Epithelial cell of umbilical artery (primary cell): ENCODE measurements around the gene KRT76. TPM values are rescaled to one million over a fixed set of nuclear protein-coding genes. Genes with fewer than 3 reads are reported as not detected.

Source experiments
- total RNA-seq: library from RNA; depleted of rRNA; stranded (reverse); fragments of >200 nt; gene quantifications from 2 replicates; pipeline ENCODE4 v1.2.3, GENCODE V29; 2014

The KRT76 gene
- not detected in 2 replicates for total RNA-seq

DNA sequence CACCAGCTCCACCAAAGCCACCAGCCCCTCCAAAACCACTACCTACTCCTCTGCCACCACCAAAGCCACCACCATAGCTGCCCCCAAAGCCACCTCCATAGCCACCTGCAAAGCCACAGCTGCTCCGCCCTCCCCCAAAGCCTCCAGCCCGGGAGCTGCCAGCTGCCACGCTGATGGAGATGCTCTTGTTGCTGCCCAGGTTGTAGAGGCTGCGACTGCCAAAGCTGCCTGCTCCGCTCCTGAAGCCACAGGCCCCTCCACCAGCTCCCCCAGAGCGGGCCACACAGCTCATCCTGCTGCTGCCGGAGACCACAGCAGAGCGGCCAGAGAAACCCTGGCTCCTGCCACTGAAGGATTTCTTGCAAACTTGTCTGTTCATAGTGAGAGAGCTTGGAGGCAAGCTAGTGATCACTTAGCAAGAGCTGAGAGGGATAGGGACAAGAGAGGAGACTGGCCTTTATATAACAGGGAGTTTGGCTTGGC, at the start of gene KRT76:
KRT76 (minus strand) TSS at position 433 of the 483 bp plus-strand sequence; CDS start at position 379, 54 bp downstream.

DNA sequence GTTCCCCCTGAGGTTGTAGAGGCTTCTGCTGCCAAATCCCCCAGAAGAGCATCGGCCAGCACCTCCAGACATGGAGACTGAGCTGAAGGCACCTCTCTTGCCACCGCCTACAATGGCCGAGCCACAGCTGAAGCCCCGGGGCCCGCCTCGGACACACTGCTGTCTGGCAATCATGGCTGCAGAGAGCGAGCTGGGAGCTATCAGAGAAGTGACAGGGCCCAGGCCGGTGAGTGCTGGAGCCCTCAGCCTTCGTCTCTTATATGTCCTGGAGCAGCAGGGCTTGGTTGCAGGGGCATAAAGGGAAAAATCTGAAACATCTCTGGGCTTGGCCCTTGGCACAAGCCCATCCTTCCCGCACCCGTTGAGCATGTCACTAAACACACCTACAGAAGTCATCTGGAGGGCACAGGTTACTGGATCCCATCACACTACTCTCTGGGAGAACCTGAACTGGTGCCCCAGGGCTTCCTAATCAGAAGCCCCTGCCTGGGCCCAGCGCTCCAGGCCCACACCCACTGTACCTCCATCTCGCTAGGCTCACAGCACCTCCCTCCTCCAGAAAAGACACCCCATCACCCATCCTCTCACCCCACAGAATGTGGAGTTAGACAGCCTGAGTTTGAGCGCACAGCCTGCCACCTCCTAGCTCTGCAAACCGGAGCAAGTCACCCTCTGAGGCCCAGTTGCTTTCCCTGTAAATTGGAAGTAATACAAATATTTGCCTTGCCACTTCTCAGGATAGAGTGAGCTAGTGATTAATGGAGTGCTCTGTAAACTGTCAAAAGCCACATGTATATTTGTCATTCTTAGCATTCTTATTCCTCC, 37.0 kb upstream of the KRT76 start, which contains the start of gene KRT4:
KRT4 (minus strand) TSS at position 232 of the 825 bp plus-strand sequence; CDS start at position 174, 58 bp downstream.

DNA sequence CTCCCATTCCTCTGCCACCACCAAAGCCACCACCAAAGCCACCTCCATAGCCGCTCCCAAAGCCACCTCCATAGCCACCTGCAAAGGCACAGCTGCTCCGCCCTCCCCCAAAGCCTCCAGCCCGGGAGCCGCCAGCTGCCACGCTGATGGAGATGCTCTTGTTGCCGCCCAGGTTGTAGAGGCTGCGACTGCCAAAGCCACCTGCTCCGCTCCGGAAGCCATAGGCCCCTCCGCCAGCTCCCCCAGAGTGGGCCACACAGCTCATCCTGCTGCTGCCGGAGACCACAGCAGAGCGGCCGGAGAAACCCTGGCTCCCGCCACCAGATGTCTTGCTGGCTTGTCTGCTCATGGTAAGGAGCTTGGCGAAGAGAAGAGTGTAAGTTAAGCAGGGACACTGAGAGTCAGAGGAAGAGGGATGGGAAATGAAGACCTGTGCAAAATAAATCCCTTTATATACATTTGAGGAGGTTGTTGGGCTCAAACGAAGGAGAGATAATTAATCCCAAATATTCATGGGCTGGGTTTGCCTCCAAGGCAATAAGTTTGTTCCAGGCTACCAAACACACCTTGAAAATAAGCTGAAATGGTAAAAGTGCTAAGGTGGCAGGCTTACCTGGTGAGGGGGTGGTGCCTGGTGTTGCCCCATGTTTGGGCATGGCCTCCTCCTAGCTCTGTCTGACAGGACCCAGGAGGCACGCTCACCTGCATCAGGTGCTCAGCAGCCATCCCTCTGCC, 18.7 kb upstream of the KRT76 start, which contains the start of gene KRT3:
KRT3 (minus strand) TSS at position 424 of the 735 bp plus-strand sequence; CDS start at position 349, 75 bp downstream.

Other genes with a start within 250 kb of the KRT76 start
- not detected in 2 replicates for gene KRT71, start 224.2 kb downstream of the KRT76 start, total RNA-seq
- not detected in 2 replicates for gene KRT74, start 203.5 kb downstream of the KRT76 start, total RNA-seq
- gene KRT72, start 175.9 kb downstream of the KRT76 start, total RNA-seq = not detected in 2 replicates
- gene KRT73, start 158.8 kb downstream of the KRT76 start, total RNA-seq = not detected in 2 replicates
- gene KRT2, start 125.1 kb downstream of the KRT76 start, total RNA-seq = not detected in 2 replicates
- not detected in 2 replicates for gene KRT1, start 96.9 kb downstream of the KRT76 start, total RNA-seq
- gene KRT77, start 73.8 kb downstream of the KRT76 start, total RNA-seq = not detected in 2 replicates
- gene KRT3, start 18.8 kb upstream of the KRT76 start, total RNA-seq = not detected in 2 replicates
- not detected in 2 replicates for gene KRT4, start 36.8 kb upstream of the KRT76 start, total RNA-seq
- under 0.01 TPM in 1 of 2 replicates, not detected in the other for gene KRT79, start 57.0 kb upstream of the KRT76 start, total RNA-seq
- not detected in 2 replicates for gene KRT78, start 71.6 kb upstream of the KRT76 start, total RNA-seq
- gene KRT8, start 127.7 kb upstream of the KRT76 start, total RNA-seq = 7.5 and 10.6 TPM in 2 replicates
- gene KRT18, start 171.8 kb upstream of the KRT76 start, total RNA-seq = 324 and 398 TPM in 2 replicates
- gene EIF4B, start 229.1 kb upstream of the KRT76 start, total RNA-seq = 739 and 1,241 TPM in 2 replicates